Naive thymus-derived CD8-positive, alpha-beta T cell (primary cell): ENCODE measurements around the gene IDS. TPM values are rescaled to one million over a fixed set of nuclear protein-coding genes. Genes with fewer than 3 reads are reported as not detected.

ENCODE experiments used
- ATAC-seq, 2 donors: fragments of 150-1000 bp; cut with Tn5 transposase in 1 of 2; sonication (Bioruptor Pico), chemical (Tn5 transposase) in 1 of 2; 1 replicate in 1 of 2; 2 replicates in 1 of 2; pipeline ENCODE4 v1.10.0; 2021; ENCODE audit warnings: mild to moderate bottlenecking in 2 of 2, moderate library complexity in 2 of 2
- POLR2A ChIA-PET: fragments of 350-600 bp; sonication (Branson Sonifier 250); formaldehyde crosslinking; loops from one replicate; lab custom pipeline; 2021; ENCODE audit warnings: antibody characterized with exemption; lab: Charles Lee
- DNase-seq, 10 donors: peaks; one replicate each; pipeline versions ENCODE4 v3.0.0 to v3.0.0-alpha.2; 2020 to 2022
- H3K27ac Mint-ChIP-seq, 10 donors: one replicate each; pipeline ENCODE4 v1.8.0; 2020 to 2022; ENCODE audit warnings: mild to moderate bottlenecking in 10 of 10, mixed read lengths in 10 of 10, moderate library complexity in 4 of 10, inconsistent platforms in 1 of 10
- H3K27me3 Mint-ChIP-seq, 5 donors: one replicate each; pipeline ENCODE4 v1.8.0; 2021 to 2022; ENCODE audit warnings: mixed read lengths in 5 of 5
- H3K36me3 Mint-ChIP-seq, 3 donors: one replicate each; pipeline ENCODE4 v1.8.0; 2020 to 2022; ENCODE audit warnings: mixed read lengths in 3 of 3, mild to moderate bottlenecking in 2 of 3, inconsistent platforms in 1 of 3
- H3K4me1 Mint-ChIP-seq, 4 donors: one replicate each; pipeline ENCODE4 v1.8.0; 2021 to 2022; ENCODE audit warnings: mixed read lengths in 4 of 4
- H3K4me3 Mint-ChIP-seq, 10 donors: one replicate each; pipeline ENCODE4 v1.8.0; 2020 to 2022; ENCODE audit warnings: mild to moderate bottlenecking in 10 of 10, mixed read lengths in 10 of 10, moderate library complexity in 6 of 10, inconsistent platforms in 1 of 10
- H3K9me3 Mint-ChIP-seq, 9 donors: one replicate each; pipeline ENCODE4 v1.8.0; 2020 to 2022; ENCODE audit warnings: mixed read lengths in 9 of 9, mild to moderate bottlenecking in 3 of 9, inconsistent platforms in 1 of 9, moderate library complexity in 1 of 9
- polyA plus RNA-seq, 3 donors: library from polyadenylated mRNA; unstranded; fragments of 300-500 nt; fragmentation: Illumina TruSeq; gene quantifications; one replicate each; pipeline ENCODE4 v1.2.3, GENCODE V29; 2021
- total RNA-seq, 8 experiments: library from RNA in 2 of 8; stranded (reverse) in 2 of 8; gene quantifications; one replicate each; pipeline ENCODE4 v1.2.3 and lab custom pipeline; 2021 to 2026

Gene IDS
- total and polyA plus RNA-seq, 5 experiments from 2014 or later = 65.4 to 164 (median 98.4) TPM

GRCh38 chrX:149470955-149471354, 34.2 kb downstream of the IDS start:
- H3K27me3 Mint-ChIP-seq = peaks cover 0 to 4% (median 0%) of the 10 kb centered on the region in 5 donors
- peak overlapping the region in 2 of 10 donors; percentile 26 to 31 for H3K4me3 Mint-ChIP-seq
- H3K4me1 Mint-ChIP-seq = peaks cover 0 to 3% (median under 1%) of the 10 kb centered on the region in 4 donors
- H3K27ac Mint-ChIP-seq = no peak overlapping the region
- POLR2A ChIA-PET = no interaction called here
- H3K36me3 Mint-ChIP-seq = peaks cover 0 to 2% (median 0%) of the 10 kb centered on the region in 3 donors
- ATAC-seq = peak; percentile 59 to 76
- H3K9me3 Mint-ChIP-seq = no peaks in the 10 kb centered on the region
- peak in 9 of 10 donors; percentile 18 to 66 (median 52) for DNase-seq

GRCh38 chrX:149469406-149469805, 35.7 kb downstream of the IDS start:
- no peak overlapping the region for H3K4me3 Mint-ChIP-seq
- POLR2A ChIA-PET = no interaction called here
- H3K4me1 Mint-ChIP-seq = peaks cover 0 to 3% (median under 1%) of the 10 kb centered on the region in 4 donors
- no peaks in the 10 kb centered on the region for H3K36me3 Mint-ChIP-seq
- DNase-seq (no peak), ATAC-seq (no peak)
- H3K27me3 Mint-ChIP-seq = peaks cover 0 to 13% (median 4%) of the 10 kb centered on the region in 5 donors
- peaks cover 0 to 3% (median 0%) of the 10 kb centered on the region in 9 donors for H3K9me3 Mint-ChIP-seq
- H3K27ac Mint-ChIP-seq = no peak overlapping the region

- DNase-seq (no peak), ATAC-seq (no peak)
- Mint-ChIP-seq H3K27ac (no peak overlapping the region), H3K4me3 (no peak overlapping the region), H3K9me3 (peaks cover 0 to 3% (median 0%) of the 10 kb centered on the region in 9 donors), H3K4me1 (peaks cover 0 to 3% (median under 1%) of the 10 kb centered on the region in 4 donors), H3K27me3 (peaks cover 0 to 13% (median 4%) of the 10 kb centered on the region in 5 donors), H3K36me3 (no peaks in the 10 kb centered on the region)
- POLR2A ChIA-PET = no interaction called here
These were observed 37.2 kb downstream of the IDS start for GRCh38 chrX:149467920-149468319.

- Mint-ChIP-seq H3K27ac (peak overlapping the region in 1 of 10 donors; percentile 45), H3K4me3 (no peak overlapping the region), H3K36me3 (no peaks in the 10 kb centered on the region), H3K4me1 (peaks cover 0 to 3% (median under 1%) of the 10 kb centered on the region in 4 donors), H3K9me3 (peaks cover 0 to 3% (median 0%) of the 10 kb centered on the region in 9 donors), H3K27me3 (peaks cover 0 to 16% (median 4%) of the 10 kb centered on the region in 5 donors)
- ATAC-seq (no peak), DNase-seq (no peak)
- POLR2A ChIA-PET = no interaction called here
These were observed 37.6 kb downstream of the IDS start for GRCh38 chrX:149467461-149467860.

GRCh38 chrX:149462849-149463248, 42.3 kb downstream of the IDS start:
- Mint-ChIP-seq H3K4me3 (no peak overlapping the region), H3K36me3 (no peaks in the 10 kb centered on the region), H3K27me3 (peaks cover 5 to 28% (median 7%) of the 10 kb centered on the region in 5 donors), H3K4me1 (no peaks in the 10 kb centered on the region), H3K27ac (no peak overlapping the region), H3K9me3 (peaks cover 0 to 3% (median 0%) of the 10 kb centered on the region in 9 donors)
- ATAC-seq (no peak), DNase-seq (no peak)
- POLR2A ChIA-PET = no interaction called here

- no peaks in the 10 kb centered on the region for H3K4me1 Mint-ChIP-seq
- peaks cover 5 to 28% (median 7%) of the 10 kb centered on the region in 5 donors for H3K27me3 Mint-ChIP-seq
- H3K36me3 Mint-ChIP-seq = no peaks in the 10 kb centered on the region
These were observed 43.4 kb downstream of the IDS start for GRCh38 chrX:149461746-149462145.

GRCh38 chrX:149458586-149458985, 46.5 kb downstream of the IDS start:
- Mint-ChIP-seq H3K4me3 (no peak overlapping the region), H3K27me3 (peaks cover 2 to 15% (median 6%) of the 10 kb centered on the region in 5 donors), H3K4me1 (no peaks in the 10 kb centered on the region), H3K27ac (no peak overlapping the region), H3K9me3 (no peaks in the 10 kb centered on the region), H3K36me3 (no peaks in the 10 kb centered on the region)
- DNase-seq (no peak), ATAC-seq (no peak)
- POLR2A ChIA-PET = no interaction called here

More at GRCh38 chrX:149461746-149462145, 43.4 kb downstream of the IDS start:
- Mint-ChIP-seq H3K27ac (no peak overlapping the region), H3K9me3 (peaks cover 0 to 3% (median 0%) of the 10 kb centered on the region in 9 donors), H3K4me3 (no peak overlapping the region)
- ATAC-seq (no peak), DNase-seq (no peak)
- POLR2A ChIA-PET = no interaction called here

GRCh38 chrX:149456476-149457245, 48.4 kb downstream of the IDS start:
- no peaks in the 10 kb centered on the region for H3K36me3 Mint-ChIP-seq
- H3K27ac Mint-ChIP-seq = no peak overlapping the region
- DNase-seq = no peak
- POLR2A ChIA-PET = no interaction called here
- peaks cover 2 to 8% (median 6%) of the 10 kb centered on the region in 5 donors for H3K27me3 Mint-ChIP-seq
- no peaks in the 10 kb centered on the region for H3K9me3 Mint-ChIP-seq
- no peak for ATAC-seq
- no peak overlapping the region for H3K4me3 Mint-ChIP-seq
- no peaks in the 10 kb centered on the region for H3K4me1 Mint-ChIP-seq

- Mint-ChIP-seq H3K36me3 (no peaks in the 10 kb centered on the region), H3K27me3 (peaks cover 2 to 6% (median 5%) of the 10 kb centered on the region in 5 donors), H3K4me1 (no peaks in the 10 kb centered on the region), H3K4me3 (no peak overlapping the region), H3K9me3 (no peaks in the 10 kb centered on the region), H3K27ac (no peak overlapping the region)
- DNase-seq (no peak), ATAC-seq (no peak)
- POLR2A ChIA-PET = no interaction called here
These were observed 49.2 kb downstream of the IDS start for GRCh38 chrX:149455934-149456333.

GRCh38 chrX:149453906-149454822, 50.9 kb downstream of the IDS start:
- no peaks in the 10 kb centered on the region for H3K4me1 Mint-ChIP-seq
- H3K27ac Mint-ChIP-seq = no peak overlapping the region
- peaks cover 0 to 10% (median 7%) of the 10 kb centered on the region in 3 donors for H3K36me3 Mint-ChIP-seq
- POLR2A ChIA-PET = no interaction called here
- H3K9me3 Mint-ChIP-seq = peaks cover 0 to 13% (median 8%) of the 10 kb centered on the region in 9 donors
- ATAC-seq = no peak
- H3K27me3 Mint-ChIP-seq = peaks cover 0 to 2% (median 0%) of the 10 kb centered on the region in 5 donors
- no peak overlapping the region for H3K4me3 Mint-ChIP-seq
- no peak for DNase-seq

- H3K27ac Mint-ChIP-seq = no peak overlapping the region
- POLR2A ChIA-PET = no interaction called here
These were observed 52.1 kb downstream of the IDS start for GRCh38 chrX:149453030-149453429.

GRCh38 chrX:149433451-149433850, 71.7 kb downstream of the IDS start:
- Mint-ChIP-seq H3K4me1 (no peaks in the 10 kb centered on the region), H3K9me3 (no peaks in the 10 kb centered on the region), H3K4me3 (no peak overlapping the region), H3K27me3 (peaks cover 0 to 13% (median 2%) of the 10 kb centered on the region in 5 donors), H3K36me3 (no peaks in the 10 kb centered on the region), H3K27ac (no peak overlapping the region)
- POLR2A ChIA-PET = no interaction called here
- DNase-seq (no peak), ATAC-seq (no peak)

More at GRCh38 chrX:149453030-149453429, 52.1 kb downstream of the IDS start:
- H3K4me3 Mint-ChIP-seq = no peak overlapping the region
- ATAC-seq (no peak), DNase-seq (no peak)
- peaks cover 0 to 2% (median 0%) of the 10 kb centered on the region in 5 donors for H3K27me3 Mint-ChIP-seq
- H3K4me1 Mint-ChIP-seq = no peaks in the 10 kb centered on the region
- H3K9me3 Mint-ChIP-seq = peaks cover 0 to 16% (median 8%) of the 10 kb centered on the region in 9 donors
- peaks cover 0 to 12% (median 7%) of the 10 kb centered on the region in 3 donors for H3K36me3 Mint-ChIP-seq
